Esophagus muscularis mucosa (tissue), 4 donors: ENCODE data around the gene FLNC.

Source experiments
- CTCF ChIP-seq, 3 experiments: fragments of 200-600 bp in 2 of 3; fragments of 450-650 bp in 1 of 3; sonication (generic) in 2 of 3; IDR thresholded peaks; one replicate each; pipeline ENCODE4 v1.5.1; 2017 to 2019; ENCODE audit warnings: antibody characterized with exemption in 3 of 3, mild to moderate bottlenecking in 2 of 3, moderate library complexity in 1 of 3
- EP300 ChIP-seq: sonication (generic); formaldehyde crosslinking; IDR thresholded peaks from one replicate; pipeline ENCODE4 v1.6.1; 2017; ENCODE audit warnings: antibody characterized with exemption
- POLR2A ChIP-seq: fragments of 450-650 bp; IDR thresholded peaks from one replicate; pipeline ENCODE4 v1.6.1; 2017; ENCODE audit warnings: antibody characterized with exemption, moderate library complexity, mild to moderate bottlenecking, low read depth
- POLR2AphosphoS5 ChIP-seq, 2 donors: sonication (generic); formaldehyde crosslinking; IDR thresholded peaks; one replicate each; pipeline ENCODE4 v1.6.1; 2017; ENCODE audit warnings: antibody characterized with exemption in 2 of 2

DNA sequence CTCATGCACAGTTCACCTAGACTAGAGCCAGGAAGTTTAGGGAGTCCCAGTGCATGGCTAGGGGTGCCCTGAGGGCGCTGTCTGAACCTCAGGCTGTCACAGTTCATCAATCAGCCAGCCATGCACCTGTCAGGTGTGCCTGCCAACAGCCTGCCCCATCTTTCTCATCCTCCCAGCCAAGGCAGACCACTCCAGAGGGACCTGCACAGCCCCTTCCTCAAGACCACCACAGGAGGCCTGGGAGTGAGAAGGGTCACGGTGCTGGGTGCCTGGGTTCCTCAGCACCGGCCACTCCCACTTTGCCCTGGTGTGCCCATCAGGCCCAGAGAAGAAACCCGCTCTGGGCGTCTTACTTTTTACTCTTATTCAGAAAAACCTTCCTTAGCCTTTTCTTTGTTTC lies 40.8 kb downstream of the FLNC start:
- TF ChIP-seq CTCF (IDR thresholded peaks at IDR 0.05) (no peak), POLR2A (no peak), POLR2AphosphoS5 (IDR thresholded peaks at IDR 0.05) (no peak), EP300 (no peak)
